CD4-positive, alpha-beta memory T cell (primary cell): ENCODE results near the gene BMAL2. TPM values are rescaled to one million over a fixed set of nuclear protein-coding genes. Genes with fewer than 3 reads are reported as not detected.

ENCODE experiments used
- CTCF ChIA-PET: fragments of 350-600 bp; sonication (Branson Sonifier 250); formaldehyde crosslinking; loops from one replicate; lab custom pipeline; 2021; ENCODE audit warnings: inconsistent platforms; ENCODE audit not compliant: partially characterized antibody; lab: Charles Lee
- POLR2A ChIA-PET: fragments of 350-600 bp; sonication (Branson Sonifier 250); formaldehyde crosslinking; loops from one replicate; lab custom pipeline; 2021; ENCODE audit not compliant: partially characterized antibody; lab: Charles Lee
- DNase-seq, 5 donors: peaks; one replicate each; pipeline versions ENCODE4 v3.0.0 to v3.0.0-alpha.2; 2020 to 2022; ENCODE audit warnings: mixed read lengths in 1 of 5
- H3K27ac ChIP-seq: one replicate; pipeline ENCODE4 v1.7.0; 2013; ENCODE audit warnings: low read depth, low read length
- H3K27me3 ChIP-seq: 2 replicates; pipeline ENCODE4 v1.7.0; 2013; ENCODE audit warnings: mild to moderate bottlenecking, low read length, moderate library complexity; ENCODE audit not compliant: insufficient read depth
- H3K36me3 ChIP-seq: 2 replicates; pipeline ENCODE4 v1.7.0; 2013; ENCODE audit warnings: mild to moderate bottlenecking, low read length, moderate library complexity; ENCODE audit not compliant: insufficient read depth
- H3K4me1 ChIP-seq: 2 replicates; pipeline ENCODE4 v1.7.0; 2013; ENCODE audit warnings: mild to moderate bottlenecking, low read length, moderate library complexity; ENCODE audit not compliant: insufficient read depth
- H3K4me3 ChIP-seq, 2 donors: one replicate each; pipeline ENCODE4 v1.7.0; 2013; ENCODE audit warnings: low read length in 2 of 2, mild to moderate bottlenecking in 1 of 2
- H3K9me3 ChIP-seq, 2 donors: one replicate each; pipeline ENCODE4 v1.7.0; 2013; ENCODE audit warnings: low read length in 2 of 2, control low read depth in 1 of 2; ENCODE audit not compliant: control insufficient read depth in 1 of 2
- H3K27ac Mint-ChIP-seq, 7 donors: one replicate each; pipeline ENCODE4 v1.8.0; 2020 to 2021; ENCODE audit warnings: mixed read lengths in 7 of 7, mild to moderate bottlenecking in 6 of 7, inconsistent platforms in 3 of 7, moderate library complexity in 3 of 7
- H3K27me3 Mint-ChIP-seq, 2 donors: one replicate each; pipeline ENCODE4 v1.8.0; 2020 to 2021; ENCODE audit warnings: mixed read lengths in 2 of 2
- H3K36me3 Mint-ChIP-seq, 2 donors: one replicate each; pipeline ENCODE4 v1.8.0; 2020 to 2021; ENCODE audit warnings: mixed read lengths in 2 of 2, inconsistent platforms in 1 of 2, mild to moderate bottlenecking in 1 of 2
- H3K4me1 Mint-ChIP-seq, 4 donors: one replicate each; pipeline ENCODE4 v1.8.0; 2020 to 2021; ENCODE audit warnings: mixed read lengths in 4 of 4, mild to moderate bottlenecking in 1 of 4
- H3K4me3 Mint-ChIP-seq, 8 donors: one replicate each; pipeline ENCODE4 v1.8.0; 2020 to 2021; ENCODE audit warnings: mixed read lengths in 8 of 8, mild to moderate bottlenecking in 7 of 8, moderate library complexity in 6 of 8, inconsistent platforms in 3 of 8
- H3K9me3 Mint-ChIP-seq, 8 donors: one replicate each; pipeline ENCODE4 v1.8.0; 2020 to 2021; ENCODE audit warnings: mixed read lengths in 8 of 8, mild to moderate bottlenecking in 5 of 8, inconsistent platforms in 3 of 8, moderate library complexity in 1 of 8
- intact Hi-C: fragments of 100-400 bp; cut with micrococcal nuclease; formaldehyde crosslinking; loops from one replicate; pipeline ENCODE4 v1.15.1; 2023
- polyA plus RNA-seq, 2 donors: library from polyadenylated mRNA; unstranded; fragments of 300-500 nt; fragmentation: Illumina TruSeq; gene quantifications; one replicate each; pipeline ENCODE4 v1.2.3, GENCODE V29; 2021
- total RNA-seq, 2 experiments: library from RNA; stranded (reverse); gene quantifications; one replicate each; pipeline ENCODE4 v1.2.3, GENCODE V29; 2021

Gene BMAL2, protein sequence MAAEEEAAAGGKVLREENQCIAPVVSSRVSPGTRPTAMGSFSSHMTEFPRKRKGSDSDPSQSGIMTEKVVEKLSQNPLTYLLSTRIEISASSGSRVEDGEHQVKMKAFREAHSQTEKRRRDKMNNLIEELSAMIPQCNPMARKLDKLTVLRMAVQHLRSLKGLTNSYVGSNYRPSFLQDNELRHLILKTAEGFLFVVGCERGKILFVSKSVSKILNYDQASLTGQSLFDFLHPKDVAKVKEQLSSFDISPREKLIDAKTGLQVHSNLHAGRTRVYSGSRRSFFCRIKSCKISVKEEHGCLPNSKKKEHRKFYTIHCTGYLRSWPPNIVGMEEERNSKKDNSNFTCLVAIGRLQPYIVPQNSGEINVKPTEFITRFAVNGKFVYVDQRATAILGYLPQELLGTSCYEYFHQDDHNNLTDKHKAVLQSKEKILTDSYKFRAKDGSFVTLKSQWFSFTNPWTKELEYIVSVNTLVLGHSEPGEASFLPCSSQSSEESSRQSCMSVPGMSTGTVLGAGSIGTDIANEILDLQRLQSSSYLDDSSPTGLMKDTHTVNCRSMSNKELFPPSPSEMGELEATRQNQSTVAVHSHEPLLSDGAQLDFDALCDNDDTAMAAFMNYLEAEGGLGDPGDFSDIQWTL
- total RNA-seq (under 1 TPM; 0.17 to 0.32 TPM), polyA plus RNA-seq (under 1 TPM in 1 of 2 donors, not detected in 1; 0.20 TPM)

DNA sequence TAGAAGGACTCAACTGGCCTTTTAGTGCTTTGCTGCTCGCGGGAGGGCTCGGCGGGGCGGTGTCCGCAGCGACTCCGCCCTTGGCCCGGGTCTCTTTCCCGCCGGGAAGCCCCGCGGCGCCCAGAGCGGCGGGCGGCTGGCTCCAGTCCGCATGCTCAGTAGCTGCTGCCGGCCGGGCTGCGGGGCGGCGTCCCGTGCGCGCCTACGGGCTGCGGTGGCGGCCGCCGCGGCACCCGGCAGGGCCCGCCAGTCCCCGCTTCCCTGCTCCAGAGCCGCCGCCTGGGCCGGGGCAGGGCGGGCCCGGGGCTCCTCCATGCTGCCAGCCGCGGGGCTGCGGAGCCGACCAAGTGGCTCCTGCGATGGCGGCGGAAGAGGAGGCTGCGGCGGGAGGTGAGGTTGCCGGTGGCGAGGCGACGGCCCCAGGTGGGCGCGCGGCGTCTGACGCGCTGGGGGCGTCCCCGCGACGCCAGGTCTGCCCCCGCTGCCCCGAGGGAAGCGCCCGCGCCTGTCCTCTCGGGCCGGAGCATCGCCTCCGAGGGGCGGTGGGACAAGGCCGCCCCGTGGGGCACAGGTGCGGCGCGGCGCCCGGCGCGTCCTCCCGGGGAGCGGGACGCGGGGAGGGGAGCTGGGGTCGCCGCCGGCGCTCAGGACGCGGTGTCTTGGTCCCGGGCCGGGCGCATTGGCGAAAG is at the start of gene BMAL2:
BMAL2 (plus strand) TSS at position 123 of the 689 bp plus-strand sequence; CDS start at position 360, 237 bp downstream.
- DNase-seq = peak in 4 of 5 donors; percentile 22 to 32 (median 28)
- Histone ChIP-seq H3K4me3 (peak within 1 kb of the TSS; percentile 14 to 33), H3K36me3 (no peaks in the 10 kb centered on the region), H3K27ac (no peak within 1 kb of the TSS), H3K4me1 (peaks cover 17% of the 10 kb centered on the region), H3K27me3 (peaks cover 14% of the 10 kb centered on the region), H3K9me3 (no peaks in the 10 kb centered on the region)
- peak within 1 kb of the TSS; percentile 79 to 97 (median 86) for H3K4me3 Mint-ChIP-seq
- ChIA-PET POLR2A (interaction anchor here (0.5 to 0.6 kb wide), 2 partner anchors 20 to 88 kb away, joined by 4 read pairs; partner anchors contain the start of gene STK38L), CTCF (interaction anchor here (1.9 kb wide), 1 partner anchor 26 kb away, joined by 4 read pairs; no protein-coding TSS in a partner anchor)
- H3K9me3 Mint-ChIP-seq = no peaks in the 10 kb centered on the region
- H3K27ac Mint-ChIP-seq = peak within 1 kb of the TSS in 4 of 7 donors; percentile 50 to 59 (median 54)
- H3K27me3 Mint-ChIP-seq = peaks cover 28 to 34% of the 10 kb centered on the region in 2 donors
- peaks cover 16 to 22% (median 19%) of the 10 kb centered on the region in 4 donors for H3K4me1 Mint-ChIP-seq
- intact Hi-C loops = no loop called here
- peaks cover 2 to 4% of the 10 kb centered on the region in 2 donors for H3K36me3 Mint-ChIP-seq

DNA sequence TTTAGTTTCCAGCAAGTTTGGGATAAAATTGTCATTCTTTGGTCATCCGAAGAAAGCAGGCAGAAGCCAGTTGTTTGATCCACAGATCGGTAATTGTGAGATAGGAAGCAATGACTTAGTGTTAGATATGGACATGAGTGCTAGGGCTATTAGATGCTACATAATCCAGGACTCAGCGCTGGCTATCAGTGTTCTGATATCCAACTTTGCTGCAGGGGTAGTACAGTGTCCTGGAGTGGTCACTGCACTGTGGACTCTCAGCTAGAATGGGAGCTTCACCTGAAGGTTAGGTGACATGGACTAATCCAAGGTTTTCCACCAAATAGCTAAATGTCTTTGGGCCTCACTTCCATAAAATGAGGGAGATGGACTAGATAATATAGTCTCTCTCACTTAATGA is 48.6 kb upstream of the BMAL2 start:
- H3K36me3 Mint-ChIP-seq = peaks cover 0 to 4% of the 10 kb centered on the region in 2 donors
- H3K4me1 ChIP-seq = no peaks in the 10 kb centered on the region
- no peaks in the 10 kb centered on the region for H3K27me3 ChIP-seq
- intact Hi-C loops = no loop called here
- no peaks in the 10 kb centered on the region for H3K36me3 ChIP-seq
- no peak for DNase-seq
- H3K27me3 Mint-ChIP-seq = no peaks in the 10 kb centered on the region
- H3K4me1 Mint-ChIP-seq = peaks cover 0 to 7% (median 3%) of the 10 kb centered on the region in 4 donors
- H3K9me3 Mint-ChIP-seq = no peaks in the 10 kb centered on the region
- H3K9me3 ChIP-seq = no peaks in the 10 kb centered on the region
- ChIA-PET POLR2A (no interaction called here), CTCF (no interaction called here)
- H3K4me3 Mint-ChIP-seq = no peak overlapping the region
- H3K4me3 ChIP-seq = no peak overlapping the region
- H3K27ac Mint-ChIP-seq = peak overlapping the region in 1 of 7 donors; percentile 15
- H3K27ac ChIP-seq = no peak overlapping the region

DNA sequence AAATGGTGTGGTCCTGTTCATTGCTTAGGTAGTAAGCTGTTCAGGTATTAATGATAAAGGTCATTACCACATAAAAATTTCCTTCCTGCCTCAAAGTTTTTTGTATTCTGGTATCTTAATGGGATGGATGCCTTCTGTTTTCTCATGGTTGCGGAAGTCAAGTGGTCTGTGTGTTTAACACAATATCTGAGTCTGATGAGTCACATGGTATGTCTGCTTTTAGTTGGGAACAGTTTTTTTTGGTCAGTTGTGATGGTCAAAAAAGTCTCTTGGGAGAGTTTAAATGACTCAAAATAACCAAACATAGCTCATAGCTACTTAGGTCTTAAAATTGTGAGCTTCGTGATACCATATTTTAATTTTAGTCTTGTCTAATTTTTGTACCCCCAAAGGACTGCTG is 47.9 kb upstream of the BMAL2 start:
- DNase-seq = no peak
- ChIA-PET POLR2A (no interaction called here), CTCF (no interaction called here)
- Histone ChIP-seq H3K36me3 (no peaks in the 10 kb centered on the region), H3K9me3 (no peaks in the 10 kb centered on the region), H3K27ac (no peak overlapping the region), H3K27me3 (no peaks in the 10 kb centered on the region), H3K4me3 (no peak overlapping the region), H3K4me1 (no peaks in the 10 kb centered on the region)
- H3K27ac Mint-ChIP-seq = peak overlapping the region in 1 of 7 donors; percentile 16
- H3K4me3 Mint-ChIP-seq = no peak overlapping the region
- H3K36me3 Mint-ChIP-seq = peaks cover 0 to 4% of the 10 kb centered on the region in 2 donors
- H3K9me3 Mint-ChIP-seq = no peaks in the 10 kb centered on the region
- peaks cover 0 to 5% (median 3%) of the 10 kb centered on the region in 4 donors for H3K4me1 Mint-ChIP-seq
- intact Hi-C loops = no loop called here
- no peaks in the 10 kb centered on the region for H3K27me3 Mint-ChIP-seq

DNA sequence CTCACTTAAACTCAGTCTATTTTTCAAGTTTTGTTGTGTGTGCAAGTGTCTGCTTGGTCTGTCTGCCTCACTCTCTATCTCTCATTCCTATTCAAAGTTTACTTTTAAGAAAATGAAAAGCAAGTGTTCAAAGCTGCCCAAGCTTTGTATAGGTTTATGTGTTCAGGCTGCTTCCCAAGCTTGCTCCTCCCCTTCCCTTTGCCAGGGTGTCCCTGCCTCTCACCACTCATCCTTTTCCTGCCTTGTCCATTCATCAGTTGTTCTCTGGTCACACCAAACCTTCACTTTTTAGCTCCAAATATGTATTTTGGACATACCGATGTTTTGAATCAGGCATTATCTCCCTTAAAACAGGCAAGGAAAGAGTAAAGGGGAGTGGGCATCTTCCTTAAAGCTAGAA is 47.2 kb upstream of the BMAL2 start:
- no peaks in the 10 kb centered on the region for H3K36me3 ChIP-seq
- no peak overlapping the region for H3K27ac ChIP-seq
- no peaks in the 10 kb centered on the region for H3K4me1 ChIP-seq
- peak overlapping the region in 1 of 7 donors; percentile 18 for H3K27ac Mint-ChIP-seq
- H3K4me3 Mint-ChIP-seq = no peak overlapping the region
- H3K27me3 ChIP-seq = no peaks in the 10 kb centered on the region
- POLR2A ChIA-PET = no interaction called here
- DNase-seq = no peak
- CTCF ChIA-PET = interaction anchor here (1.2 kb wide), 1 partner anchor 401 kb away, joined by 3 read pairs; no protein-coding TSS in a partner anchor
- H3K4me3 ChIP-seq = no peak overlapping the region
- intact Hi-C loops = no loop called here
- peaks cover 0 to 5% (median 3%) of the 10 kb centered on the region in 4 donors for H3K4me1 Mint-ChIP-seq
- no peaks in the 10 kb centered on the region for H3K27me3 Mint-ChIP-seq
- no peaks in the 10 kb centered on the region for H3K9me3 Mint-ChIP-seq
- no peaks in the 10 kb centered on the region for H3K9me3 ChIP-seq
- peaks cover 0 to 4% of the 10 kb centered on the region in 2 donors for H3K36me3 Mint-ChIP-seq

DNA sequence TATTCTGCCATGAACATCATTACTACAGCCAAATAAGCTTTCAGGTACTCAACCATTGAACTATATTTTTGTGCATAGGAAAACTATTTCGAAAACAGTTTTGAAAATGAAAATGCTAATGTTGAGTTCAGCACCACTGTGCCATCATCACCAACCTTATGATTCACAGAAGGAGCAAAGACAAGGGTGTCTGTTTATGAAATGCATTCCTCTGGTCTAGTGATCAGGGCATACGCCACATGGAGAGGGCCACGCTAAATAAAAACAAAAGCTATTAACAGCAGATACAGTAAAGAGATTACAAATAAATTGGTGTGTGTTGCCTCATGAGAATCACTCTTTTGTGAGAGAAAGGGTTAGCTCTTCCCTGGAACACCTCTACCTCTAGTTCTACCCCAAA is 43.2 kb upstream of the BMAL2 start:
- Mint-ChIP-seq H3K36me3 (peaks cover 0 to 8% of the 10 kb centered on the region in 2 donors), H3K4me3 (no peak overlapping the region), H3K27me3 (no peaks in the 10 kb centered on the region), H3K9me3 (no peaks in the 10 kb centered on the region), H3K4me1 (peaks cover 0 to 8% (median 4%) of the 10 kb centered on the region in 4 donors), H3K27ac (no peak overlapping the region)
- H3K4me1 ChIP-seq = no peaks in the 10 kb centered on the region
- intact Hi-C loops = no loop called here
- DNase-seq = no peak
- no peak overlapping the region for H3K27ac ChIP-seq
- POLR2A ChIA-PET = no interaction called here
- no peak overlapping the region for H3K4me3 ChIP-seq
- no peaks in the 10 kb centered on the region for H3K9me3 ChIP-seq
- no peaks in the 10 kb centered on the region for H3K36me3 ChIP-seq
- CTCF ChIA-PET = no interaction called here
- H3K27me3 ChIP-seq = no peaks in the 10 kb centered on the region

DNA sequence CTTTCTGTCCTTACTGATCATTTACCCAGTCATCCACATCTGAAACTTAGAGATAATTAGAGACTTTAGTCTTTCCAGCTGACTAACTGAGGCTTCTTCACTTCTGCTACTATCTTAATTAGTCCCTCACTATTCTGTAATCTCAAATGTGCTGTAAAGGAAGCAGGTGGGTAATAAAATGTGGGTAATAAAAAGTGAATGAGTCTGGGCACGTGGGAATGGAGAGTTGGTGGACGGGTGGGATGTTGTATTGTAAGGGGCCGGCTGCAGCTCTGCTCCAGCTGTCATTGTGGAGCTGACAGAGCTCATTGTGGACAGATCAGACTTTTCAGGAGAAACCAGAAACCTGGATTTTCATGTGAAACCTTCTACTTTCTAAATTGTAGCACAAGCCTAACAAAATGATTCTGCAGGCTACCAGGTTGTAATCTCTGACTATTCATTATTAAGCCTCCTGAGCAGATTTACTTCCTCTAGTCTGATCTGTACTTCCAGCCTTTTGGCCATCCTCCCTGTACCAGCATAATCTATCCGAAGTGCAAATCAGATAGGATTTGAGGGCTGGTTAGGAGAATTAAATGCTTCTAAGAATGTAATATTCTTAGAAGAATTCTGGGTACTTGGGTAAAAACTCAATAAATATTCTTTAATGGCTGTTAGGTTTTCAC is 42.0 kb upstream of the BMAL2 start:
- H3K36me3 ChIP-seq = no peaks in the 10 kb centered on the region
- intact Hi-C loops = no loop called here
- Mint-ChIP-seq H3K36me3 (peaks cover 0 to 10% of the 10 kb centered on the region in 2 donors), H3K4me3 (no peak overlapping the region), H3K9me3 (no peaks in the 10 kb centered on the region), H3K27me3 (no peaks in the 10 kb centered on the region), H3K4me1 (peaks cover 0 to 4% (median 1%) of the 10 kb centered on the region in 4 donors), H3K27ac (peak overlapping the region in 2 of 7 donors; percentile 4 to 63)
- no peaks in the 10 kb centered on the region for H3K4me1 ChIP-seq
- no peak overlapping the region for H3K27ac ChIP-seq
- H3K9me3 ChIP-seq = no peaks in the 10 kb centered on the region
- ChIA-PET CTCF (interaction anchor here (0.8 to 1.5 kb wide), 2 partner anchors 13 to 15 kb away, joined by 3 to 4 read pairs; no protein-coding TSS in a partner anchor), POLR2A (no interaction called here)
- no peak overlapping the region for H3K4me3 ChIP-seq
- H3K27me3 ChIP-seq = no peaks in the 10 kb centered on the region
- DNase-seq = no peak
